Testis (tissue), 3 donors: ENCODE measurements around the gene SNX20. TPM values are rescaled to one million over a fixed set of nuclear protein-coding genes. Genes with fewer than 3 reads are reported as not detected.
A peak's percentile ranks its signal among the peaks of the same experiment; 100 is the strongest.

ENCODE experiments used
- DNase-seq: peaks from one replicate; pipeline ENCODE4 v3.0.0-alpha.2; 2019
- H3K27ac ChIP-seq, 2 donors: fragments of 200-600 bp; sonication (generic); one replicate each; pipeline ENCODE4 v1.5.1; 2019
- H3K27me3 ChIP-seq: fragments of 200-600 bp; sonication (generic); one replicate; pipeline ENCODE4 v1.5.1; 2019
- H3K36me3 ChIP-seq: fragments of 200-600 bp; sonication (generic); one replicate; pipeline ENCODE4 v1.5.1; 2017; ENCODE audit warnings: low read depth; ENCODE audit errors: missing control alignments
- H3K4me1 ChIP-seq: fragments of 200-600 bp; sonication (generic); one replicate; pipeline ENCODE4 v1.5.1; 2019
- H3K4me3 ChIP-seq, 2 donors: fragments of 200-600 bp; sonication (generic); one replicate each; pipeline ENCODE4 v1.5.1; 2017 to 2019
- H3K9me3 ChIP-seq: fragments of 200-600 bp; sonication (generic); one replicate; pipeline ENCODE4 v1.5.1; 2017
- CTCF ChIP-seq, 3 experiments: fragments of 450-650 bp in 2 of 3; fragments of 200-600 bp in 1 of 3; sonication (generic) in 1 of 3; IDR thresholded peaks; one replicate each; pipeline ENCODE4 v1.5.1; 2016 to 2019; ENCODE audit warnings: antibody characterized with exemption in 3 of 3, mild to moderate bottlenecking in 2 of 3, moderate library complexity in 1 of 3
- POLR2A ChIP-seq: fragments of 450-650 bp; IDR thresholded peaks from one replicate; pipeline ENCODE4 v1.6.1; 2017; ENCODE audit warnings: antibody characterized with exemption, mild to moderate bottlenecking, moderate library complexity
- WGBS, 2 donors: methylation state at CpG; one replicate each; pipeline ENCODE4 v1.1.5; 2018; 5-methylcytosine and 5-hydroxymethylcytosine counted together
- intact Hi-C: fragments of 100-400 bp; cut with DNase I; formaldehyde crosslinking; loops from one replicate; pipeline ENCODE4 v1.15.1; 2023; ENCODE audit warnings: low total_unique reads
- polyA plus RNA-seq: library from polyadenylated mRNA; stranded (reverse); fragments of 350-450 nt; fragmentation: Illumina TruSeq; extraction: RNeasy Lipid Tissue Mini Kit (QIAGEN cat#74804); gene quantifications from one replicate; pipeline ENCODE4 v1.2.3, GENCODE V29; 2014; ENCODE audit warnings: low read depth, low replicate concordance; ENCODE audit not compliant: insufficient read depth
- total RNA-seq, 2 donors: library from RNA; depleted of rRNA; stranded (reverse); fragments of >200 nt; gene quantifications; one replicate each; pipeline ENCODE4 v1.2.3, GENCODE V29; 2016

The SNX20 gene
- total and polyA plus RNA-seq, 3 donors from 2014 or later = 0.63 to 2.1 (median 1.8) TPM

DNA sequence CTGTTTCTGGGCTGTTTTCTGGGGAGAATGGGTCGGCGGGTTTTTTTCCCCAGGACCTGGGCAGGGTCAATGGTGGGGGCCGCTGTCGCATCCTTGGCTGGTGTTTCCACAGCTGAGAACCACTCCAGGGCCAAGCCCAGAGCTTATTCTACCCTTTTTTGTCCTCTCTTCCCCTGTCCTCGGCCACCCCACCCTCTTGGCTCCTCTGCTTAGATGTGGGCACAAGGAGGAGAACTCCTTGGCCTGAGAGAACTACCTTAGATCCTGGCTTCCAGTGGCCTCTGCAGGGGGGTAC is 16.3 kb upstream of the SNX20 start:
- 80 to 99% methylated on average over 2 to 5 of the region's 5 CpGs for WGBS, 2 donors
- no peaks in the 10 kb centered on the region for H3K27me3 ChIP-seq
- peaks cover 13% of the 10 kb centered on the region for H3K4me1 ChIP-seq
- H3K4me3 ChIP-seq = no peak overlapping the region
- H3K27ac ChIP-seq = peak overlapping the region; percentile 0 to 34
- H3K9me3 ChIP-seq = no peaks in the 10 kb centered on the region
- DNase-seq = no peak
- H3K36me3 ChIP-seq = no peaks in the 10 kb centered on the region
- TF ChIP-seq CTCF (IDR thresholded peaks at IDR 0.05) = no peak
- intact Hi-C loops = no loop called here

GRCh38 chr16:50696575-50697420 is 15.7 kb upstream of the SNX20 start:
- WGBS, 2 donors = 67 to 70% methylated on average over 8 to 15 of the region's 15 CpGs
- no peaks in the 10 kb centered on the region for H3K36me3 ChIP-seq
- DNase-seq = peak; percentile 78
- no peak for TF ChIP-seq CTCF (IDR thresholded peaks at IDR 0.05)
- TF ChIP-seq POLR2A = no peak
- peaks cover 13% of the 10 kb centered on the region for H3K4me1 ChIP-seq
- no peaks in the 10 kb centered on the region for H3K27me3 ChIP-seq
- H3K9me3 ChIP-seq = no peaks in the 10 kb centered on the region
- peak overlapping the region in 1 of 2 donors; percentile 0 for H3K27ac ChIP-seq
- intact Hi-C loops = no loop called here
- no peak overlapping the region for H3K4me3 ChIP-seq

DNA sequence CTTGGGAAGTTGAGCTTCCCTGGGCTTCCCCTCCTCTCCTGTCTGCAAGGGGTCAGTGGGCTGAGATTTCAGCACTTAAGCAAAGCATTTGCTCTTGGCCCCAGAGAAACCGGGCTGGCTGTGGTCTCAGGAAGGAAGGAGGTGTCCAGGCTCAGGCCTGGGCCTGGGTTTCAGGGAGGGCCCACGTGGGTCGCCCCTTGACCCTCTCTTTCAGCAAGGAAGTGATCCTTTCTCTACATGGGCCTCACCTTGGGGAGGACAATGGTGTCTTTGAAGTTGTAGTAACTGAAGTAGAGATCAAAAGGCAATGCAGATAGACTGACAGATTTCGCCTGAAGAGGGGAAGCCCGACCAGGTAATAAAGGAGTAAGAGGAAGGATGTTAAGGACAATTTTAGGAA is 15.0 kb upstream of the SNX20 start:
- Histone ChIP-seq H3K9me3 (no peaks in the 10 kb centered on the region), H3K4me1 (peaks cover 13% of the 10 kb centered on the region), H3K27ac (no peak overlapping the region), H3K27me3 (no peaks in the 10 kb centered on the region), H3K4me3 (no peak overlapping the region), H3K36me3 (no peaks in the 10 kb centered on the region)
- TF ChIP-seq CTCF (IDR thresholded peaks at IDR 0.05) = no peak
- no peak for TF ChIP-seq POLR2A
- 64 to 70% methylated on average over 4 to 5 of the region's 5 CpGs for WGBS, 2 donors
- intact Hi-C loops = no loop called here
- DNase-seq = no peak

DNA sequence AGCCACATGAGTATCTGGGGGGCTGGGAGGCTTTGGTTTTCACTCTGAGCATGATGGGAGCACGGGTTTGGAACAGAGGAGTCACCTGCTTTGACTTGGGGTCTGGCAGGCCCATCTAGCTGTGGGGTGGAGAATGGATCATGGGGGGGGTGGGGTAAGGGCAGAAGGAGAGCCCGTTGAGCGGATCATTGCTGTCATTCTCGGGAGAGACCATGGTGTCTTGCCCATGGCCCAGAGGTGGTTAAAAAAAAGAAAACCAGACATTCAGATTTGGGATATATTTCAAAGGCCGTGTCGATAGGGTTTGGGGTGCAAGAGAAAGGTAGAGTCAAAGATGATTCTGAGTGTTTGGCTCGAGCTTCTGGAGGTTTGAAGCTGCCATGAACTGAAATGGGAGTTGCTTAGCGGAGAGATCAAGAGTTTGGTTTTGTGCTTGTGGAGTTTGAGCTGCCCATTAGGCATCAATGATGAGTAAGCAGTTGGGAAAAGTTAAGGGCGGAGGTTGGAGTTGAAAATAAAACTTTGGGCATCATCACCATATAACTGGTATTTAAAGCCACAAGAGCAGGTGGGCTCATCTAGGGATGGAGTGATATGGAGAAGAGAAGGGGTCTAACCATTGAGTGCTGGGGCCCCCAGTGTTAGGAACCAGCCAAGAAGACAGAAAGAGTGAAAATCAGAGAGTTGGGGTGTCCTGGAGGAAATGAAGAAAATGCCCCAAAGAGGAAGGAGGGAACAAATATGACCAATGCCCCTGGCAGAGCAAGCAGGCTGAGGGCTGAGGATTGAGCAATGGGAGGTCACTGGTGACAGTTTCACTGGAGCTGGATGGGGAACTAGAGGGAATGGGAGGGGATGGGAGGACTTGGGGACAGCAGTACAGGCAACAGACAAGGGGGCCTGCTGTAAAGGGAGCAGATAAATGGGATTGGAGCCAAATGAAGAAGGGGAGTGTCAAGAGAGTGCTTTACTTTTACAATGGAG is 14.2 kb upstream of the SNX20 start:
- Histone ChIP-seq H3K36me3 (no peaks in the 10 kb centered on the region), H3K4me3 (no peak overlapping the region), H3K4me1 (peaks cover 13% of the 10 kb centered on the region), H3K9me3 (no peaks in the 10 kb centered on the region), H3K27me3 (no peaks in the 10 kb centered on the region), H3K27ac (no peak overlapping the region)
- 96% methylated on average over 9 of the region's 9 CpGs for WGBS, 2 donors
- peak; percentile 33 for DNase-seq
- TF ChIP-seq CTCF (IDR thresholded peaks at IDR 0.05) (no peak), POLR2A (no peak)
- intact Hi-C loops = no loop called here
